Panc1 (cell line): ENCODE results near the gene NUP98. TPM values are rescaled to one million over a fixed set of nuclear protein-coding genes. Genes with fewer than 3 reads are reported as not detected.

Experiments used
- ATAC-seq: fragments of 200-7000 bp; cut with Tn5 transposase; 2 replicates; pipeline ENCODE4 v1.9.1; 2020; ENCODE audit warnings: mild to moderate bottlenecking, moderate library complexity
- BruUV-seq: library from RNA; stranded (reverse); fragments of 400-500 nt; replicated peaks from 2 replicates; lab custom pipeline; 2021; lab: Mats Ljungman, UMichigan
- CTCF ChIA-PET: fragments of 300-600 bp; sonication (Branson Sonifier 250); formaldehyde crosslinking; loops from one replicate; lab custom pipeline; 2022; ENCODE audit warnings: antibody characterized with exemption; lab: Charles Lee
- POLR2A ChIA-PET: fragments of 300-600 bp; sonication (Branson Sonifier 250); formaldehyde crosslinking; loops from one replicate; lab custom pipeline; 2022; ENCODE audit warnings: antibody characterized with exemption; lab: Charles Lee
- DNase-seq: peaks from one replicate; pipeline ENCODE4 v3.0.0-alpha.2; 2010; ENCODE audit warnings: low read depth, low spot score
- H3K27ac ChIP-seq: 2 replicates; pipeline ENCODE4 v1.5.1; 2011; ENCODE audit warnings: mild to moderate bottlenecking, low read length, inconsistent platforms
- H3K27me3 ChIP-seq: fragments of 200-500 bp; sonication (Bioruptor generic); 2 replicates; pipeline ENCODE4 v1.6.0; 2014; ENCODE audit warnings: low read length, inconsistent platforms; ENCODE audit not compliant: control insufficient read depth, insufficient read depth
- H3K36me3 ChIP-seq: fragments of 200-500 bp; sonication (Bioruptor generic); 2 replicates; pipeline ENCODE4 v1.5.1; 2014; ENCODE audit warnings: inconsistent platforms, mild to moderate bottlenecking, low read length, moderate library complexity; ENCODE audit not compliant: control insufficient read depth, insufficient read depth
- H3K4me1 ChIP-seq: 2 replicates; pipeline ENCODE4 v1.5.1; 2011; ENCODE audit warnings: inconsistent platforms, mild to moderate bottlenecking, low read length, moderate library complexity; ENCODE audit not compliant: control insufficient read depth, insufficient read depth
- H3K4me3 ChIP-seq, 2 experiments: 2 replicates each; pipeline ENCODE4 v1.5.1; 2011 to 2012; ENCODE audit warnings: low read depth in 2 of 2, low read length in 2 of 2, mild to moderate bottlenecking in 2 of 2, inconsistent platforms in 1 of 2, moderate library complexity in 1 of 2
- H3K9me3 ChIP-seq: fragments of 200-500 bp; sonication (Bioruptor generic); 2 replicates; pipeline ENCODE4 v1.5.1; 2014; ENCODE audit warnings: low read depth, mild to moderate bottlenecking, inconsistent platforms, low read length, moderate library complexity; ENCODE audit not compliant: control insufficient read depth, insufficient read depth
- POLR2AphosphoS5 ChIP-seq: IDR thresholded peaks from 2 replicates; pipeline ENCODE4 v1.6.1; 2012; ENCODE audit warnings: mild to moderate bottlenecking, low read depth, low read length, moderate library complexity
- SIN3A ChIP-seq: IDR thresholded peaks from 2 replicates; pipeline ENCODE4 v1.6.1; 2012; ENCODE audit warnings: low read depth, mild to moderate bottlenecking, low read length, moderate library complexity, borderline replicate concordance; ENCODE audit not compliant: insufficient read depth
- TCF7L2 ChIP-seq: IDR thresholded peaks from 2 replicates; pipeline ENCODE4 v1.6.1; 2011; ENCODE audit warnings: mild to moderate bottlenecking, low read depth, low read length, inconsistent platforms
- in situ Hi-C: cut with HindIII; loops from 2 replicates; pipeline ENCODE4 v1.10.0; 2016; ENCODE audit warnings: low sequenced_read_pairs, low pct_unique_long_range_greater_than_20kb
- intact Hi-C: fragments of 100-400 bp; cut with micrococcal nuclease; formaldehyde crosslinking; loops from one replicate; pipeline ENCODE4 v1.10.0; 2022; ENCODE audit not compliant: unreplicated experiment
- total RNA-seq: library from RNA; stranded (reverse); gene quantifications from one replicate; pipeline ENCODE4 v1.2.1, GENCODE V29; 2021; ENCODE audit not compliant: unreplicated experiment
- TF ChIP-seq, protein P1 (sequence below), 2 experiments: IDR thresholded peaks; 2 replicates each; pipeline ENCODE4 v1.6.1; 2011 to 2012; ENCODE audit warnings: low read depth in 2 of 2, control low read depth in 1 of 2, low read length in 1 of 2, mild to moderate bottlenecking in 1 of 2, moderate library complexity in 1 of 2; ENCODE audit not compliant: insufficient read depth in 1 of 2
- TF ChIP-seq, protein P2 (sequence below): fragments of 450-650 bp; IDR thresholded peaks from 2 replicates; pipeline ENCODE4 v1.5.1; 2017; ENCODE audit warnings: mild to moderate bottlenecking

Gene NUP98
- total RNA-seq, 1 experiment from 2014 or later: 244 TPM

DNA sequence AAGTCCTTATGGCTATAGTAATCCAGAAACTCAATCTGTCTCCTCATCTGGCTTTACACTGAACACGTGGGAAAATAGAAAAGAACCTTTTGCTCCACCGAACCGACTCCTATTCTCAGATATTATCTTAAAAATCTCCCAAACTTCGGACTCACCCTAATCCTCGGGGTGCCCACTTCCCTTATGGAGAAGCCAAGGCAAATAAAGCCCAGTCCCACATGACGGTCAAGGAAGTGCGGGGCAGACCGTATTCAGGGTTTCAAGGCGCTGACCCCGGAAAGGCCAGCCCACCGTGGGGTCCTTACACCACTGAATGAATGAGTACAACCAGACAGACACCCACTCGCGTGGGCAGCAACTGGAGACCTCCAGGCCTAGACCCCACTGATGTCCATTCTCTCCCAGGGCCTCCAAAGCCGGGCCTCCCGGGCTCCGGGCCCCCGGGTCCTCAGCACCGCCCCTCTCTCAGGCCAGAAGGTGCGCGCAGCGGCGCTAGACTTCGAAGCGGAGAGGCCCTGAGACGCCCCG is 489 bp downstream of the NUP98 start:
- H3K27ac ChIP-seq: peak overlapping the region; percentile 95
- peaks cover 13% of the 10 kb centered on the region for H3K36me3 ChIP-seq
- TF ChIP-seq, protein P1, sequence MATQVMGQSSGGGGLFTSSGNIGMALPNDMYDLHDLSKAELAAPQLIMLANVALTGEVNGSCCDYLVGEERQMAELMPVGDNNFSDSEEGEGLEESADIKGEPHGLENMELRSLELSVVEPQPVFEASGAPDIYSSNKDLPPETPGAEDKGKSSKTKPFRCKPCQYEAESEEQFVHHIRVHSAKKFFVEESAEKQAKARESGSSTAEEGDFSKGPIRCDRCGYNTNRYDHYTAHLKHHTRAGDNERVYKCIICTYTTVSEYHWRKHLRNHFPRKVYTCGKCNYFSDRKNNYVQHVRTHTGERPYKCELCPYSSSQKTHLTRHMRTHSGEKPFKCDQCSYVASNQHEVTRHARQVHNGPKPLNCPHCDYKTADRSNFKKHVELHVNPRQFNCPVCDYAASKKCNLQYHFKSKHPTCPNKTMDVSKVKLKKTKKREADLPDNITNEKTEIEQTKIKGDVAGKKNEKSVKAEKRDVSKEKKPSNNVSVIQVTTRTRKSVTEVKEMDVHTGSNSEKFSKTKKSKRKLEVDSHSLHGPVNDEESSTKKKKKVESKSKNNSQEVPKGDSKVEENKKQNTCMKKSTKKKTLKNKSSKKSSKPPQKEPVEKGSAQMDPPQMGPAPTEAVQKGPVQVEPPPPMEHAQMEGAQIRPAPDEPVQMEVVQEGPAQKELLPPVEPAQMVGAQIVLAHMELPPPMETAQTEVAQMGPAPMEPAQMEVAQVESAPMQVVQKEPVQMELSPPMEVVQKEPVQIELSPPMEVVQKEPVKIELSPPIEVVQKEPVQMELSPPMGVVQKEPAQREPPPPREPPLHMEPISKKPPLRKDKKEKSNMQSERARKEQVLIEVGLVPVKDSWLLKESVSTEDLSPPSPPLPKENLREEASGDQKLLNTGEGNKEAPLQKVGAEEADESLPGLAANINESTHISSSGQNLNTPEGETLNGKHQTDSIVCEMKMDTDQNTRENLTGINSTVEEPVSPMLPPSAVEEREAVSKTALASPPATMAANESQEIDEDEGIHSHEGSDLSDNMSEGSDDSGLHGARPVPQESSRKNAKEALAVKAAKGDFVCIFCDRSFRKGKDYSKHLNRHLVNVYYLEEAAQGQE (IDR thresholded peaks at IDR 0.05; ENCODE audit: insufficient read depth in 1 of 2, low read depth in 2 of 2, low read length in 1 of 2): no peak
- TF ChIP-seq POLR2AphosphoS5: no peak
- TF ChIP-seq, protein P2, sequence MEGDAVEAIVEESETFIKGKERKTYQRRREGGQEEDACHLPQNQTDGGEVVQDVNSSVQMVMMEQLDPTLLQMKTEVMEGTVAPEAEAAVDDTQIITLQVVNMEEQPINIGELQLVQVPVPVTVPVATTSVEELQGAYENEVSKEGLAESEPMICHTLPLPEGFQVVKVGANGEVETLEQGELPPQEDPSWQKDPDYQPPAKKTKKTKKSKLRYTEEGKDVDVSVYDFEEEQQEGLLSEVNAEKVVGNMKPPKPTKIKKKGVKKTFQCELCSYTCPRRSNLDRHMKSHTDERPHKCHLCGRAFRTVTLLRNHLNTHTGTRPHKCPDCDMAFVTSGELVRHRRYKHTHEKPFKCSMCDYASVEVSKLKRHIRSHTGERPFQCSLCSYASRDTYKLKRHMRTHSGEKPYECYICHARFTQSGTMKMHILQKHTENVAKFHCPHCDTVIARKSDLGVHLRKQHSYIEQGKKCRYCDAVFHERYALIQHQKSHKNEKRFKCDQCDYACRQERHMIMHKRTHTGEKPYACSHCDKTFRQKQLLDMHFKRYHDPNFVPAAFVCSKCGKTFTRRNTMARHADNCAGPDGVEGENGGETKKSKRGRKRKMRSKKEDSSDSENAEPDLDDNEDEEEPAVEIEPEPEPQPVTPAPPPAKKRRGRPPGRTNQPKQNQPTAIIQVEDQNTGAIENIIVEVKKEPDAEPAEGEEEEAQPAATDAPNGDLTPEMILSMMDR: no peak
- TF ChIP-seq TCF7L2: no peak
- TF ChIP-seq SIN3A: no peak
- H3K4me3 ChIP-seq: peak overlapping the region; percentile 73 to 89
- intact Hi-C loops (no loop called here), in situ Hi-C loops (no loop called here)
- POLR2A ChIA-PET: interaction anchor here (1.0 kb wide), 1 partner anchor 41 kb away, joined by 3 read pairs; no protein-coding TSS in a partner anchor
- CTCF ChIA-PET: interaction anchor here (1.4 kb wide), 1 partner anchor 12 kb away, joined by 5 read pairs; no protein-coding TSS in a partner anchor
- no peaks in the 10 kb centered on the region for H3K9me3 ChIP-seq
- DNase-seq (no peak), ATAC-seq (peak; percentile 48)
- H3K4me1 ChIP-seq: peaks cover 10% of the 10 kb centered on the region
- BruUV-seq: no TSS peak
- H3K27me3 ChIP-seq: no peaks in the 10 kb centered on the region

DNA sequence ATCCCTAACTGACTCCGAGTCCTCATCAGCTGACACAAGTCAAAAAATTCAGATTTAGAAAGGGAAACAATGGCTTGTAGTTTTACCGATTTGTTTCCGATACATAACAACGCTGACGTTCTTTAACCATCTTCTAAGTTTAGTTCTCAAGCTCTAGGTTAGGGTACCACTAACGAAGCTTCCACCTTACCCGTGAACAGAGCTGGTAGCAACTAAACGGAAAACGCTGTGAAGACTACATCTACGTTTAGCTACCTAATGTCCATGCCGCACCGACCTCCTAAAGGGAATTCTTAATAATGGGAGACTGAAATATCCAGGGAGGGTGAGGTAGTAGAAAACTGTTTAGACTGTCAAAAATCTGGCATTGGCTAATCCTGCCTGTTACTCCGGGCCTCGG is 1.0 kb downstream of the NUP98 start:
- DNase-seq (no peak), ATAC-seq (no peak)
- in situ Hi-C loops: no loop called here
- Histone ChIP-seq H3K36me3 (peaks cover 13% of the 10 kb centered on the region), H3K9me3 (no peaks in the 10 kb centered on the region), H3K4me3 (peak overlapping the region; percentile 73 to 89), H3K27ac (peak overlapping the region; percentile 95), H3K4me1 (peaks cover 10% of the 10 kb centered on the region), H3K27me3 (no peaks in the 10 kb centered on the region)
- ChIA-PET CTCF (interaction anchor here (1.4 kb wide), 1 partner anchor 13 kb away, joined by 5 read pairs; no protein-coding TSS in a partner anchor), POLR2A (interaction anchor here (0.6 to 1.0 kb wide), 2 partner anchors 15 to 41 kb away, joined by 3 to 27 read pairs; no protein-coding TSS in a partner anchor)
- intact Hi-C loops: no loop called here
- TF ChIP-seq TCF7L2: no peak
- TF ChIP-seq POLR2AphosphoS5: no peak
- no peak for TF ChIP-seq SIN3A
- TF ChIP-seq, protein P2: no peak
- TF ChIP-seq, protein P1 (IDR thresholded peaks at IDR 0.05; ENCODE audit: insufficient read depth in 1 of 2, low read depth in 2 of 2, low read length in 1 of 2): no peak
- no TSS peak for BruUV-seq
